ENCODE data around the gene WTAP.

Gene WTAP

DNA sequence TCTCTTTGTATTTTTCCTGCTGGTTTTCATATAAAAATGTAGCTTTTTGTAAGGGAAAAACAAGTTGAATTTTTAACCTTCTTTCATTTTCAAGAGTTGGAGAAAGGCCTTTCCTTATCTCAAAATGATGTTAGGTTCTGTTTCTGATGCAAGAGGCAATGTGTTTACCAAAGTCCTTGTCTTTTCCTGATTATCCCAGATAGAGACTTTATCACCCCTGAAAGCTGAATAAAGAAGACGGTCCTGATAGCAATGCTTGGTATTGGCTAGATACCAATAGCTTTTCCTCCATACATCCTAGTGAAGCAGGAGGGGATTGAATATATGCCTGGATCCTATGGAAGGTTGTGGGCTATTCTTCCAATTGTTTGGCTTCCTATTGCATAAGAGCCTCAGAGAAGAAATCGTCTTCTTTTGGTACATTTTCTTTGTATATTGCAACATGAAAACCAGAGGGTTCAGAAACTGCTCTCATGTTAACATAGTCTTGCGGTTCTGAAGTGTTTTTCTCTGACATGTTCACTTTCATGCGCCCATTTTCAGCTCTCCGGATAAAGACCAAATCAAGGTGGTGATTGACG is 78.2 kb downstream of the WTAP start:
- no peak for DNase-seq (ENCODE audit: low read depth in 2 of 2)

Data from stimulated activated CD4-positive, alpha-beta T cell treated with anti-CD3 and anti-CD28 coated beads, Interleukin-4, amount 100 ng/mL, for 48 hours (primary cell).